ENCODE data around the gene C1QTNF5. TPM values are rescaled to one million over a fixed set of nuclear protein-coding genes. Genes with fewer than 3 reads are reported as not detected.

C1QTNF5 gene
- polyA plus RNA-seq, 2 of the 4 experiments (the other 2 are of a cell fraction): not detected

GRCh38 chr11:119314726-119315125 is 26.0 kb downstream of the C1QTNF5 start:
- CTCF ChIA-PET: interaction anchor here (1.1 to 2.3 kb wide), 6 partner anchors 9 to 160 kb away, joined by 3 to 10 read pairs (median 3); no protein-coding TSS in a partner anchor
- Histone ChIP-seq H3K27ac (no peak overlapping the region), H3K4me3 (no peak overlapping the region), H3K9me3 (no peaks in the 10 kb centered on the region), H3K4me1 (peaks cover 27% of the 10 kb centered on the region), H3K4me2 (no peak overlapping the region)
- FAIRE-seq: no peak
- no peak for ATAC-seq
- POLR2A ChIA-PET: no interaction called here
- no peak for DNase-seq (ENCODE audit: low read depth in 1 of 2, low spot score in 1 of 2)
- 90% methylated on average over 4 of the region's 18 CpGs for WGBS (ENCODE audit: missing lambda C conversion rate)
- TF ChIP-seq TP53 (CRISPR knock-in tag; IDR thresholded peaks at IDR 0.05): no peak
- TF ChIP-seq HEYL (CRISPR knock-in tag; IDR thresholded peaks at IDR 0.05): no peak
- TF ChIP-seq FOXS1 (CRISPR knock-in tag; IDR thresholded peaks at IDR 0.05): no peak
- no peak for TF ChIP-seq CBX8 (IDR thresholded peaks at IDR 0.05)
- TF ChIP-seq FOSB (CRISPR knock-in tag; IDR thresholded peaks at IDR 0.05): no peak
- TF ChIP-seq POLR2A (IDR thresholded peaks at IDR 0.05; ENCODE audit: low read length): no peak
- no peak for TF ChIP-seq CHD2 (IDR thresholded peaks at IDR 0.05; ENCODE audit: low read length, partially characterized antibody)
- TF ChIP-seq RARB (CRISPR knock-in tag; IDR thresholded peaks at IDR 0.05): no peak
- TF ChIP-seq PHF8 (IDR thresholded peaks at IDR 0.05; ENCODE audit: borderline replicate concordance, low read depth): no peak
- TF ChIP-seq ZC3H11A (IDR thresholded peaks at IDR 0.05): no peak
- TF ChIP-seq ATOH8 (CRISPR knock-in tag; IDR thresholded peaks at IDR 0.05; ENCODE audit: low read depth): no peak
- TF ChIP-seq EHMT2 (IDR thresholded peaks at IDR 0.05; ENCODE audit: low read depth): no peak
- no peak for TF ChIP-seq REST (IDR thresholded peaks at IDR 0.05)
- TF ChIP-seq CBX2 (IDR thresholded peaks at IDR 0.05; ENCODE audit: borderline replicate concordance, low read depth): no peak
- no peak for TF ChIP-seq USF2 (IDR thresholded peaks at IDR 0.05)

GRCh38 chr11:119310682-119311052 is 30.0 kb downstream of the C1QTNF5 start:
- POLR2A ChIA-PET: no interaction called here
- Histone ChIP-seq H3K4me3 (no peak overlapping the region), H3K4me2 (no peak overlapping the region), H3K27ac (no peak overlapping the region), H3K4me1 (peaks cover 6% of the 10 kb centered on the region), H3K9me3 (no peaks in the 10 kb centered on the region)
- DNase-seq (ENCODE audit: low read depth in 1 of 2, low spot score in 1 of 2): no peak
- no peak for ATAC-seq
- FAIRE-seq: no peak
- CTCF ChIA-PET: interaction anchor here (1.7 to 2.6 kb wide), 2 partner anchors 9 to 13 kb away, joined by 6 to 12 read pairs; no protein-coding TSS in a partner anchor
- whole genome bisulfite sequencing (ENCODE audit: missing lambda C conversion rate): 91% methylated on average over 19 of the region's 20 CpGs
- TF ChIP-seq FOXS1 (CRISPR knock-in tag; IDR thresholded peaks at IDR 0.05) (no peak), EHF (CRISPR knock-in tag; IDR thresholded peaks at IDR 0.05) (no peak), KDM5A (IDR thresholded peaks at IDR 0.05) (no peak), POLR2AphosphoS2 (conservative IDR thresholded peaks at IDR 0.05; ENCODE audit: low read length) (no peak), ZNF302 (CRISPR knock-in tag; IDR thresholded peaks at IDR 0.05) (no peak), PBX3 (IDR thresholded peaks at IDR 0.05) (no peak), HOXB5 (CRISPR knock-in tag; IDR thresholded peaks at IDR 0.05) (no peak), HMGXB4 (CRISPR knock-in tag; IDR thresholded peaks at IDR 0.05; ENCODE audit: borderline replicate concordance) (no peak), E2F6 (IDR thresholded peaks at IDR 0.05; ENCODE audit: borderline replicate concordance, low read depth) (no peak), RAD21 (conservative IDR thresholded peaks at IDR 0.05 in 1 of 2, IDR thresholded peaks at IDR 0.05 in 1 of 2) (no peak)
